Measurements from ENCODE around the gene KRTAP23-1. TPM values are rescaled to one million over a fixed set of nuclear protein-coding genes. Genes with fewer than 3 reads are reported as not detected.
A peak's percentile ranks its signal among the peaks of the same experiment; 100 is the strongest.

The KRTAP23-1 gene
- total and polyA plus RNA-seq, 2 donors from 2014 or later = not detected

- no peak overlapping the region for H3K4me3 ChIP-seq (ENCODE audit: low read length in 3 of 3)
- TF ChIP-seq CTCF (IDR thresholded peaks at IDR 0.05; ENCODE audit: borderline replicate concordance, extremely low read depth, insufficient read depth) = no peak
- no peak overlapping the region for H3K9ac ChIP-seq (ENCODE audit: low read length in 3 of 3)
- no peaks in the 10 kb centered on the region for H3K36me3 ChIP-seq (ENCODE audit: control insufficient read depth in 2 of 3, insufficient read depth in 3 of 3, low read length in 3 of 3)
- DNase-seq = no peak
- FAIRE-seq = no peak
- H3K4me1 ChIP-seq (ENCODE audit: control insufficient read depth in 2 of 3, insufficient read depth in 2 of 3, low read depth in 1 of 3, low read length in 3 of 3) = no peaks in the 10 kb centered on the region
- H3K27me3 ChIP-seq (ENCODE audit: control insufficient read depth, insufficient read depth, low read length) = no peaks in the 10 kb centered on the region
- intact Hi-C loops (cut with DNase I) = no loop called here
- no peaks in the 10 kb centered on the region for H3K9me3 ChIP-seq (ENCODE audit: control insufficient read depth in 2 of 3, insufficient read depth in 1 of 3, low read length in 3 of 3)
- no peak overlapping the region for H3K27ac ChIP-seq (ENCODE audit: low read depth in 2 of 2, low read length in 2 of 2)
Measured at GRCh38 chr21:30337772-30338171, 10.6 kb downstream of the KRTAP23-1 start.

GRCh38 chr21:30337276-30337744, 11.1 kb downstream of the KRTAP23-1 start, which contains the start of gene KRTAP27-1:
KRTAP27-1 (minus strand) TSS chr21:30337694; CDS start chr21:30337668, 26 bp downstream.
- H3K27ac ChIP-seq (ENCODE audit: low read depth in 2 of 2, low read length in 2 of 2) = no peak within 1 kb of the TSS
- FAIRE-seq = no peak
- intact Hi-C loops (cut with DNase I) = no loop called here

GRCh38 chr21:30336596-30336995, 11.8 kb downstream of the KRTAP23-1 start:
- Histone ChIP-seq H3K4me1 (ENCODE audit: control insufficient read depth in 2 of 3, insufficient read depth in 2 of 3, low read depth in 1 of 3, low read length in 3 of 3) (no peaks in the 10 kb centered on the region), H3K9ac (ENCODE audit: low read length in 3 of 3) (no peak overlapping the region), H3K36me3 (ENCODE audit: control insufficient read depth in 2 of 3, insufficient read depth in 3 of 3, low read length in 3 of 3) (no peaks in the 10 kb centered on the region), H3K9me3 (ENCODE audit: control insufficient read depth in 2 of 3, insufficient read depth in 1 of 3, low read length in 3 of 3) (no peaks in the 10 kb centered on the region), H3K27me3 (ENCODE audit: control insufficient read depth, insufficient read depth, low read length) (no peaks in the 10 kb centered on the region), H3K4me3 (ENCODE audit: low read length in 3 of 3) (no peak overlapping the region), H3K27ac (ENCODE audit: low read depth in 2 of 2, low read length in 2 of 2) (no peak overlapping the region)
- intact Hi-C loops (cut with DNase I) = no loop called here
- TF ChIP-seq CTCF (IDR thresholded peaks at IDR 0.05; ENCODE audit: borderline replicate concordance, extremely low read depth, insufficient read depth) = no peak
- FAIRE-seq = no peak
- DNase-seq = peak in 1 of 5 donors; percentile 2

More at GRCh38 chr21:30337276-30337744, 11.1 kb downstream of the KRTAP23-1 start, which contains the start of gene KRTAP27-1:
- Histone ChIP-seq H3K4me1 (ENCODE audit: control insufficient read depth in 2 of 3, insufficient read depth in 2 of 3, low read depth in 1 of 3, low read length in 3 of 3) (no peaks in the 10 kb centered on the region), H3K9me3 (ENCODE audit: control insufficient read depth in 2 of 3, insufficient read depth in 1 of 3, low read length in 3 of 3) (no peaks in the 10 kb centered on the region), H3K4me3 (ENCODE audit: low read length in 3 of 3) (no peak within 1 kb of the TSS), H3K9ac (ENCODE audit: low read length in 3 of 3) (no peak within 1 kb of the TSS), H3K36me3 (ENCODE audit: control insufficient read depth in 2 of 3, insufficient read depth in 3 of 3, low read length in 3 of 3) (no peaks in the 10 kb centered on the region), H3K27me3 (ENCODE audit: control insufficient read depth, insufficient read depth, low read length) (no peaks in the 10 kb centered on the region)
- DNase-seq = no peak
- no peak for TF ChIP-seq CTCF (IDR thresholded peaks at IDR 0.05; ENCODE audit: borderline replicate concordance, extremely low read depth, insufficient read depth)

- FAIRE-seq (no peak), DNase-seq (no peak)
- no peaks in the 10 kb centered on the region for H3K36me3 ChIP-seq (ENCODE audit: control insufficient read depth in 2 of 3, insufficient read depth in 3 of 3, low read length in 3 of 3)
- intact Hi-C loops (cut with DNase I) = no loop called here
- H3K27ac ChIP-seq (ENCODE audit: low read depth in 2 of 2, low read length in 2 of 2) = no peak overlapping the region
- no peak overlapping the region for H3K4me3 ChIP-seq (ENCODE audit: low read length in 3 of 3)
- no peak for TF ChIP-seq CTCF (IDR thresholded peaks at IDR 0.05; ENCODE audit: borderline replicate concordance, extremely low read depth, insufficient read depth)
- no peak overlapping the region for H3K9ac ChIP-seq (ENCODE audit: low read length in 3 of 3)
- H3K9me3 ChIP-seq (ENCODE audit: control insufficient read depth in 2 of 3, insufficient read depth in 1 of 3, low read length in 3 of 3) = no peaks in the 10 kb centered on the region
- no peaks in the 10 kb centered on the region for H3K27me3 ChIP-seq (ENCODE audit: control insufficient read depth, insufficient read depth, low read length)
- no peaks in the 10 kb centered on the region for H3K4me1 ChIP-seq (ENCODE audit: control insufficient read depth in 2 of 3, insufficient read depth in 2 of 3, low read depth in 1 of 3, low read length in 3 of 3)
Measured at GRCh38 chr21:30333736-30334135, 14.7 kb downstream of the KRTAP23-1 start.

Data from kidney (tissue), 14 donors.